Thyroid gland (tissue), 4 donors: ENCODE results near the gene SGIP1.

Experiments used
- POLR2A ChIP-seq, 2 donors: fragments of 450-650 bp; IDR thresholded peaks; one replicate each; pipeline ENCODE4 v1.6.1; 2017; ENCODE audit warnings: antibody characterized with exemption in 2 of 2, mild to moderate bottlenecking in 2 of 2, moderate library complexity in 1 of 2
- TF ChIP-seq, protein P1 (sequence below), 6 experiments: fragments of 200-600 bp in 3 of 6; fragments of 450-650 bp in 3 of 6; sonication (generic) in 3 of 6; IDR thresholded peaks; one replicate each; pipeline ENCODE4 v1.5.1; 2016 to 2019; ENCODE audit warnings: antibody characterized with exemption in 6 of 6, mild to moderate bottlenecking in 2 of 6, inconsistent platforms in 1 of 6, moderate library complexity in 1 of 6

DNA sequence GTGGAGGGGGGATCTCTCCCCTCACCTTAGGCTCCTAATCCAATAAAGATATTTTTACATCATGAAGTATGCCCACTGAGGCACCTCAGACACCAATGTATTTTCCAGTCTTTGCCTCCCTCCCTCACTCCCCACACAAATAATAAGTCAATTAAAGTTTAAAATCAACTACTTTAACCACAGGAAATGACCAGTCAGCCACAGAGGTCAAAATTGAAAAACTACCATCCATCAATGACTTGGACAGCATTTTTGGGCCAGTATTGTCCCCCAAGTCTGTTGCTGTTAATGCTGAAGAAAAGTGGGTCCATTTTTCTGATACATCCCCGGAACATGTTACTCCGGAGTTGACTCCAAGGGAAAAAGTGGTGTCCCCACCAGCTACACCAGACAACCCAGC is 147.7 kb downstream of the SGIP1 start:
- TF ChIP-seq, protein P1, sequence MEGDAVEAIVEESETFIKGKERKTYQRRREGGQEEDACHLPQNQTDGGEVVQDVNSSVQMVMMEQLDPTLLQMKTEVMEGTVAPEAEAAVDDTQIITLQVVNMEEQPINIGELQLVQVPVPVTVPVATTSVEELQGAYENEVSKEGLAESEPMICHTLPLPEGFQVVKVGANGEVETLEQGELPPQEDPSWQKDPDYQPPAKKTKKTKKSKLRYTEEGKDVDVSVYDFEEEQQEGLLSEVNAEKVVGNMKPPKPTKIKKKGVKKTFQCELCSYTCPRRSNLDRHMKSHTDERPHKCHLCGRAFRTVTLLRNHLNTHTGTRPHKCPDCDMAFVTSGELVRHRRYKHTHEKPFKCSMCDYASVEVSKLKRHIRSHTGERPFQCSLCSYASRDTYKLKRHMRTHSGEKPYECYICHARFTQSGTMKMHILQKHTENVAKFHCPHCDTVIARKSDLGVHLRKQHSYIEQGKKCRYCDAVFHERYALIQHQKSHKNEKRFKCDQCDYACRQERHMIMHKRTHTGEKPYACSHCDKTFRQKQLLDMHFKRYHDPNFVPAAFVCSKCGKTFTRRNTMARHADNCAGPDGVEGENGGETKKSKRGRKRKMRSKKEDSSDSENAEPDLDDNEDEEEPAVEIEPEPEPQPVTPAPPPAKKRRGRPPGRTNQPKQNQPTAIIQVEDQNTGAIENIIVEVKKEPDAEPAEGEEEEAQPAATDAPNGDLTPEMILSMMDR (IDR thresholded peaks at IDR 0.05): no peak
- no peak for TF ChIP-seq POLR2A (IDR thresholded peaks at IDR 0.05)
